K562 (cell line): Measurements from ENCODE around the gene PLEKHN1. TPM values are rescaled to one million over a fixed set of nuclear protein-coding genes. Genes with fewer than 3 reads are reported as not detected.

Experiments used
- ATAC-seq: fragments of 200-7000 bp; cut with Tn5 transposase; 3 replicates; pipeline ENCODE4 v1.9.1; 2020; ENCODE audit warnings: moderate library complexity
- BruUV-seq: library from RNA; stranded (reverse); fragments of 400-500 nt; replicated peaks from 2 replicates; lab custom pipeline; 2021; lab: Mats Ljungman, UMichigan
- CTCF ChIA-PET: fragments of 300-600 bp; formaldehyde crosslinking; extraction: SDS; loops from one replicate; lab custom pipeline; 2021; ENCODE audit warnings: low intra/inter-chr PET ratio; lab: Yijun Ruan, JAX
- POLR2A ChIA-PET: fragments of 300-600, 350-650 bp; sonication (Branson Sonifier 250); formaldehyde crosslinking; extraction: SDS; loops from one replicate; lab custom pipeline; 2021; ENCODE audit warnings: antibody characterized with exemption, inconsistent platforms; lab: Yijun Ruan, JAX
- DNase-seq, 4 experiments: peaks; one replicate each; pipeline versions ENCODE4 v3.0.0 to v3.0.0-alpha.2; 2011 to 2018; ENCODE audit warnings: low spot score in 3 of 4, mixed read lengths in 3 of 4; ENCODE audit errors: extremely low read depth in 1 of 4
- FAIRE-seq: peaks from 2 replicates; lab custom pipeline; 2011; peaks lifted over from hg19 to GRCh38; lab: Jason Lieb, UNC
- H2AFZ ChIP-seq: 2 replicates; pipeline ENCODE4 v1.6.0; 2011; ENCODE audit warnings: low read depth, low read length, control low read depth, inconsistent platforms
- H3K27ac ChIP-seq: fragments of 200-600 bp; 3 replicates; pipeline ENCODE4 v1.8.0; 2011; ENCODE audit warnings: low read depth, mild to moderate bottlenecking, control low read depth, inconsistent platforms, low read length, moderate library complexity, mixed read lengths; ENCODE audit errors: extremely low read depth
- H3K27me3 ChIP-seq, 2 experiments: fragments of 300-600 bp in 1 of 2; 2 replicates in 1 of 2; 3 replicates in 1 of 2; pipeline versions ENCODE4 v1.6.0 to v1.8.0; 2011; ENCODE audit warnings: inconsistent platforms in 2 of 2, low read length in 2 of 2, mild to moderate bottlenecking in 1 of 2, mixed read lengths in 1 of 2, moderate library complexity in 1 of 2; ENCODE audit not compliant: control insufficient read depth in 2 of 2, insufficient read depth in 2 of 2
- H3K36me3 ChIP-seq: fragments of 300-600 bp; 3 replicates; pipeline ENCODE4 v1.8.0; 2011; ENCODE audit warnings: mild to moderate bottlenecking, low read length, inconsistent platforms; ENCODE audit not compliant: control insufficient read depth, insufficient read depth
- H3K4me1 ChIP-seq, 2 experiments: fragments of 200-600 bp in 1 of 2; replicated peaks in 1 of 2; 2 replicates in 1 of 2; 3 replicates in 1 of 2; pipeline versions ENCODE4 v1.5.1 to v1.8.0; 2011; ENCODE audit warnings: inconsistent platforms in 2 of 2, low read length in 2 of 2, mild to moderate bottlenecking in 1 of 2, mixed read lengths in 1 of 2, moderate library complexity in 1 of 2; ENCODE audit not compliant: control insufficient read depth in 2 of 2, insufficient read depth in 2 of 2
- H3K4me2 ChIP-seq: 2 replicates; pipeline ENCODE4 v1.6.1; 2011; ENCODE audit warnings: low read length, control low read depth, inconsistent platforms, mixed read lengths; ENCODE audit not compliant: insufficient read depth
- H3K4me3 ChIP-seq: fragments of 200-600 bp; sonication (generic), shearing (Covaris generic); 2 replicates; pipeline ENCODE4 v1.5.1; 2016; ENCODE audit warnings: control low read depth, inconsistent platforms
- H3K79me2 ChIP-seq: fragments of 200-600 bp; 3 replicates; pipeline ENCODE4 v1.8.0; 2011; ENCODE audit warnings: low read length, inconsistent platforms; ENCODE audit not compliant: control insufficient read depth, insufficient read depth
- H3K9ac ChIP-seq, 2 experiments: 2 replicates each; pipeline versions ENCODE4 v1.6.0 to v1.6.1; 2011; ENCODE audit warnings: low read depth in 2 of 2, low read length in 2 of 2, control low read depth in 1 of 2, inconsistent platforms in 1 of 2, mild to moderate bottlenecking in 1 of 2, mixed read lengths in 1 of 2; ENCODE audit not compliant: insufficient read depth in 1 of 2
- H3K9me1 ChIP-seq: one replicate; pipeline ENCODE4 v1.6.0; 2011; ENCODE audit warnings: inconsistent platforms, mild to moderate bottlenecking, low read length, moderate library complexity; ENCODE audit not compliant: control insufficient read depth, insufficient read depth
- H3K9me3 ChIP-seq: replicated peaks from 2 replicates; pipeline ENCODE4 v1.5.1; 2011; ENCODE audit warnings: low read depth, low read length, inconsistent platforms; ENCODE audit not compliant: control insufficient read depth, insufficient read depth
- H4K20me1 ChIP-seq: replicated peaks from 2 replicates; pipeline ENCODE4 v1.6.1; 2011; ENCODE audit warnings: low read length, inconsistent platforms, mixed read lengths; ENCODE audit not compliant: control insufficient read depth, insufficient read depth
- BCLAF1 ChIP-seq, 2 experiments: fragments of 450-650 bp in 1 of 2; IDR thresholded peaks; 2 replicates each; pipeline ENCODE4 v1.6.1; 2011 to 2017; ENCODE audit warnings: low read depth in 2 of 2, antibody characterized with exemption in 1 of 2, borderline replicate concordance in 1 of 2, low read length in 1 of 2, mild to moderate bottlenecking in 1 of 2, mixed read lengths in 1 of 2; ENCODE audit not compliant: control insufficient read depth in 1 of 2
- CBFA2T3 ChIP-seq: fragments of 450-650 bp; IDR thresholded peaks from 2 replicates; pipeline ENCODE4 v1.6.1; 2017
- CREBBP ChIP-seq: IDR thresholded peaks from one replicate; pipeline ENCODE4 v1.6.1; 2012; ENCODE audit warnings: low read depth, mild to moderate bottlenecking, control low read depth, inconsistent platforms, low read length
- E2F3 ChIP-seq: fragments of 250-450 bp; sonication (Bioruptor Pico); IDR thresholded peaks from 2 replicates; pipeline ENCODE4 v1.4.0; 2020; ENCODE audit warnings: mild to moderate bottlenecking
- FOSL1 ChIP-seq: fragments of 200-800 bp; sonication (Bioruptor generic); conservative IDR thresholded peaks from 2 replicates; pipeline ENCODE4 v1.6.1; 2016; ENCODE audit warnings: missing genetic modification characterization, missing compliant biosample characterization
- HES1 ChIP-seq: fragments of 450-650 bp; IDR thresholded peaks from 2 replicates; pipeline ENCODE4 v1.6.1; 2016; ENCODE audit warnings: low read depth, mild to moderate bottlenecking, moderate library complexity
- HNRNPL ChIP-seq: fragments of 200-400 bp; formaldehyde crosslinking; IDR thresholded peaks from 2 replicates; pipeline ENCODE4 v1.6.1; 2017; ENCODE audit warnings: low read depth, mild to moderate bottlenecking, low read length
- IRF1 ChIP-seq: sonication (generic); formaldehyde crosslinking; IDR thresholded peaks from 2 replicates; pipeline ENCODE4 v1.8.0; 2022; ENCODE audit warnings: missing genetic modification reagents, mild to moderate bottlenecking, borderline replicate concordance
- MCM2 ChIP-seq: fragments of 450-650 bp; IDR thresholded peaks from 2 replicates; pipeline ENCODE4 v1.6.1; 2017; ENCODE audit warnings: low read depth, mild to moderate bottlenecking
- NBN ChIP-seq: fragments of 450-650 bp; IDR thresholded peaks from 2 replicates; pipeline ENCODE4 v1.6.1; 2016; ENCODE audit warnings: low read depth, mild to moderate bottlenecking
- NR2F6 ChIP-seq: fragments of 450-650 bp; formaldehyde crosslinking; IDR thresholded peaks from 2 replicates; pipeline ENCODE4 v1.4.0; 2020; ENCODE audit warnings: mild to moderate bottlenecking
- RNF219 ChIP-seq: fragments of 250-450 bp; sonication (Bioruptor Pico); IDR thresholded peaks from 2 replicates; pipeline ENCODE4 v1.5.0; 2022; ENCODE audit warnings: mild to moderate bottlenecking
- SIN3B ChIP-seq: fragments of 450-650 bp; IDR thresholded peaks from 2 replicates; pipeline ENCODE4 v1.6.1; 2017; ENCODE audit warnings: low read depth, mild to moderate bottlenecking, moderate library complexity
- SMAD4 ChIP-seq: fragments of 250-450 bp; sonication (Bioruptor Pico); conservative IDR thresholded peaks from 2 replicates; pipeline ENCODE4 v1.8.0; 2021; ENCODE audit warnings: inconsistent platforms, mild to moderate bottlenecking, moderate library complexity
- ZBTB1 ChIP-seq: sonication (generic); formaldehyde crosslinking; IDR thresholded peaks from 2 replicates; pipeline ENCODE4 v1.8.1; 2023; ENCODE audit warnings: missing genetic modification reagents, low read depth, mild to moderate bottlenecking, borderline replicate concordance
- WGBS: fragments of 100-300 bp; shearing (Covaris generic); methylation state at CpG from one replicate; pipeline ENCODE4 v1.1.6; 2016; ENCODE audit warnings: low coverage, mixed read lengths; ENCODE audit not compliant: insufficient coverage; ENCODE audit errors: missing lambda C conversion rate; 5-methylcytosine and 5-hydroxymethylcytosine counted together
- in situ Hi-C: fragments of 300-500 bp; cut with MboI; formaldehyde crosslinking; loops from 4 replicates; pipeline ENCODE4 v1.15.0; 2018; ENCODE audit warnings: inconsistent platforms, mixed read lengths
- intact Hi-C: fragments of 100-400 bp; cut with micrococcal nuclease; formaldehyde crosslinking; loops from 2 replicates; pipeline ENCODE4 v1.14.2; 2022
- polyA plus RNA-seq, 8 experiments: library from polyadenylated mRNA; depleted of rRNA in 4 of 8; stranded (reverse) in 5 of 8; unstranded in 3 of 8; fragments of >200 nt; fragmentation: Nextera tagmentation in 2 of 8; fragmentation: Illumina TruSeq in 1 of 8; extraction: Ambion mirVana in 2 of 8; extraction: Trizol in 1 of 8; gene quantifications; 2 replicates each; pipeline versions ENCODE4 v1.2.1 to v1.2.3, GENCODE V29; 2011 to 2014; ENCODE audit warnings: inconsistent platforms in 1 of 8, missing spikeins in 1 of 8
- total RNA-seq, 7 experiments: library from RNA; depleted of rRNA in 6 of 7; stranded (reverse); fragments of >200 nt in 6 of 7; fragmentation: Illumina TruSeq in 2 of 7; extraction: Trizol in 2 of 7; gene quantifications; 2 replicates each; pipeline versions ENCODE4 v1.2.1 to v1.2.3, GENCODE V29; 2011 to 2021; ENCODE audit warnings: low replicate concordance in 1 of 7

Gene PLEKHN1
- total and polyA plus RNA-seq, 9 of the 15 experiments (the other 6 are each of a cell fraction or from before 2014, with no cell fraction given) = 0.07 to 1.5 (median 0.13) TPM; not detected in 2

GRCh38 chr1:918353-918752, 47.9 kb upstream of the PLEKHN1 start (continued):
- TF ChIP-seq IRF1 (CRISPR knock-in tag) (no peak), CREBBP (no peak), RNF219 (no peak)

GRCh38 chr1:918843-919242, 47.4 kb upstream of the PLEKHN1 start:
- no TSS peak for BruUV-seq
- Histone ChIP-seq H3K9me3 (no peaks in the 10 kb centered on the region), H3K36me3 (no peaks in the 10 kb centered on the region), H3K4me1 (peaks cover 21 to 88% of the 10 kb centered on the region in 2 experiments), H3K79me2 (no peaks in the 10 kb centered on the region), H3K9ac (peak overlapping the region in 1 of 2 experiments; percentile 69; a peak in 2 of 4 replicates), H2AFZ (no peak overlapping the region), H3K4me2 (no peak overlapping the region), H3K27ac (no peak overlapping the region), H3K27me3 (peaks cover 36 to 80% of the 10 kb centered on the region in 2 experiments; a peak in 4 of 5 replicates), H4K20me1 (peaks cover 49% of the 10 kb centered on the region), H3K9me1 (no peaks in the 10 kb centered on the region), H3K4me3 (no peak overlapping the region)
- in situ Hi-C loops = no loop called here
- WGBS = 11% methylated on average over 6 of the region's 6 CpGs
- ChIA-PET POLR2A (interaction anchor here (1.2 to 2.7 kb wide), 3 partner anchors 11 to 19 kb away, joined by 7 to 11 read pairs (median 9); no protein-coding TSS in a partner anchor), CTCF (no interaction called here)
- TF ChIP-seq FOSL1 (no peak), BCLAF1 (IDR thresholded peaks at IDR 0.05; ENCODE audit: borderline replicate concordance in 1 of 2, control insufficient read depth in 1 of 2, low read depth in 2 of 2, low read length in 1 of 2) (no peak), SIN3B (no peak), CBFA2T3 (0 out of 2 replicates have a peak, but pooled peaks have one; percentile 6), NBN (no peak), HNRNPL (no peak), ZBTB1 (CRISPR knock-in tag) (no peak), E2F3 (no peak), NR2F6 (CRISPR knock-in tag) (no peak), MCM2 (no peak), HES1 (no peak), SMAD4 (0 out of 2 replicates have a peak, but pooled peaks have one; percentile 19)
- DNase-seq (no peak), ATAC-seq (no peak), FAIRE-seq (no peak)
- intact Hi-C loops = no loop called here
